RPMI8226 (cell line): Measurements from ENCODE around the gene PDE4B.
"Not testable (repeated sequence)": the region's sequence is repeated elsewhere in the genome, so short reads cannot be mapped to it uniquely, and the experiment has no call there.

Experiments
- DNase-seq: peaks from one replicate; pipeline ENCODE4 v3.0.0-alpha.2; 2015

Gene PDE4B

DNA sequence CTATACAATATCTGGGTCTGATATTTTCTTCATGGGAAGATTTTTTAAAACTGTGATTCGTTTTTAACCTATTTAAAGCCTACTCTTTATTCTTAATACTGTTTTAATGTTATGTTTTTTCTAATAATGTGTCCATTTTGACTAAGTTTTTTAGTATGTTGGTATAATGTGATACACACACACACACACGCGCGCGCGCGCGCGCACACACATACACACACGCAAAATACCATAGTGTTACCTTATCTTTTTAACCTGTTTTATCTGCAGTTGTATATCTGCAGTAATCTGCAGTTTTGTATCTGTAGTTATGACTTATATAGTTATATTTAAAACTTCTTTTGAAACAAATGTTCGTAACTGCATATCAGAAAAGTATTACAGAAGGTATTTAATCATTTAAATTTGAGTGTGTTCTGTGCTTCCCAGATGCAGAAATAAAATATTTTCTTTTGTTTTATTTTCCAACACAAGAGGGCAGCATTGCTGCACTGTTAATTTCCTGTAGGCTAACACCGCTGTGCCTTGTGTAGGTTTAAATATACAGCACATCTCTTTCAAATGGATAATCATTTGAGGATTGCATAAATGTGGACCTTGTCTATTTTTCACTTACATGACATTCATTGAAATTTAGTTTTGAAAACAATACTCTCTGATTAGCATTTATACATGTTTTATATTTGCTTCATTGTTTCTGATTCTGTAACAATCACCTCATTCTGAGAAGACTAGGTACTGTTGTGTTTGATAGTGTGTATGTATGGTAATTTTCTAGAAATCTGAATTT, 166.1 kb downstream of the PDE4B start:
- peak; percentile 71 for DNase-seq

DNA sequence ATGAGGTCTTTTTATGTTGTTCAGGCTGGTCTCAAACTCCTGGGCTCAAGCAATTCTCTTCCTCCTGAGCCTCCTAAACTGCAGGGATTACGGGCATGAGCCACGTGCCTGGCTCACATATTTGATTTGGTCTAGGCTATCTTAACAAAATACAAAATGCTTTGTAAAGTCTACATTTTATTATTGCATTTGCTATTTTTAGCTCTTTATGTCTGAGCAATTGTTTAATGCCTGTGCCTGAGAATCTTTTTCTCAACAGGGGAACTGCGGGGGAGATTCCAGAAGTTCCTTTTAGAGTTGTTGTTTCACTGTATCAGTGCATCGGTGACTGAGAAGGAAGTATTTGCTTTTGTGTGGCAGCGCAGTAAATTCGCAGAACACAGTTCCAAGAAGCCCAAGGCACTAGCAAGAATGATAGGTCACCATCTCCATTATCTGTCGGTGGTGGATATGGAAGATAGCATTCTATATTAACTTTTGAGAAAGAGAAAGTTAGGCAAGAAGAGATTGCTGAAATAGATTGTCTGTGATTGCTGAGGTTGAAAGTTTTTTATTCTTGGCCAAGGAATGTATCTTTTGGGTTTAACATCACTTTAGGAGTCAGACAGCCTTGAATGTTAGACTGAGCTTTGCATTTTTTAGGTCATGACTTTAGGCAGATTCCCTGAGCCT, 167.3 kb downstream of the PDE4B start:
- no peak for DNase-seq

DNA sequence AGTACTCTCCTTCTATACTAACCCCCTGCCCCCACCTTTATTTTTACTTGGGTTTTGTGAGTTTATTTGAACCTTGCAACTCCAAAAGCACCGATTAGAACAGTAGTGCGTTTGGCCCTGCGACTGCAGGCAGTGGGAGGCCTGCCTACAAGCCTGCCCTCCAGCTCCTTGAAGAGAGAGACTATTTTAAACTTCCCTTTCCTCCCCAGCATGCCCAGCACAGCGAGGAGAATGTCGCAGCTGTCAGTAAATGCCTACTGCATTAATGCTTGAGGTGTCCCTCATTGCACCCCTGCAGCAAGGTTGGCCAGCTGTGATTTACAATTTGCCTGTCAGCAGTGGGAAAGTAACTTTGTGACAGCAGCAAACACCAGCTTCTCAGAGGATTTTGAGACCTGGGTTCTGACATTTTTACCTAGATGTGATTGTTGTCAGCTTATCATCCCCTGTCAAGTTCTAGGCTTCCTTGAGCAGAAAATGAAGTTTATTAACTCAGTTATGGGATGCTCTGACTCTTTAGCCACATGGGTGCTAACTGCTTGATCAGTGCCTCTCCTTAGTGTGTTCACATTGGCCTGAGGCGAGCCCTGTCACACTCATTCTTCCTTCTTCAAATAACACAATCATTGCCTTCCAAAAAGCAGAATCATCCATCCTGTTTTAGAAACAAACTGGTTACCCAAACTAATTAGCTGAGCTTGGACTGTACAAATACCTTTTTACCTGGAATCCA, 170.6 kb downstream of the PDE4B start:
- DNase-seq: peak; percentile 15

- no peak for DNase-seq
These were observed 171.4 kb downstream of the PDE4B start for GRCh38 chr1:65964123-65964522.

- no peak for DNase-seq
These were observed 172.7 kb downstream of the PDE4B start for GRCh38 chr1:65965112-65965996.

DNA sequence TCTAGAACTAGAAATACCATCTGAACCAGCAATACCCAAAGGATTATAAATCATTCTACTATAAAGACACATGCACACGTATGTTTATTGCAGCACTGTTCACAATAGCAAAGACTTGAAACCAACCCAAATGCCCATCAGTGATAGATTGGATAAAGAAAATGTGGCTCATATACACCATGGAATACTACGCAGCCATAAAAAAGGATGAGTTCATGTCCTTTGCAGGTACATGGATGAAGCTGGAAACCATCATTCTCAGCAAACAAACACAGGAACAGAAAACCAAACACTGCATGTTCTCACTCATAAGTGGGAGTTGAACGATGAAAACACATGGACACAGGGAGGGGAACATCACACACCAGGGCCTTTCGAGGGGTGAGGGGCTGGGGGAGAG, 174.8 kb downstream of the PDE4B start:
- not testable (repeated sequence) for DNase-seq

- no peak for DNase-seq
These were observed 178.9 kb downstream of the PDE4B start for GRCh38 chr1:65971547-65971946.

DNA sequence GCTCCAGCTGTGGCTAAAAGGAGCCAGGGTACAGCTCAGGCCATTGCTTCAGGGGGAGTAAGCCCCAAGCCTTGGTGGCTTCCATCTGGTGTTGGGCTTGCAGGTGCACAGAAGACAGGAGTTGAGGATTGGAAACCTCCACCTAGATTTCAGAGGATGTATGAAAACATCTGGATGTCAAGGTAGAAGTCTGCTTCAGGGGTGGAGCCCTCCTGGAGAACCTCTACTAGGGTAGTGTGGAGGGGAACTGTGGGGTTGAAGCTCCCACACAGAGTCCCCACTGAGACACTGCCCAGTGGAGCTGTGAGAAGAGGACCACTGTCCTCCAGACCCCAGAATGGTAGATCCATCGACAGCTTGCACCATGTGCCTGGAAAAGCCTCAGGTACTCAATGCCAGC, 183.0 kb downstream of the PDE4B start:
- DNase-seq: no peak

GRCh38 chr1:65979136-65980044, 186.7 kb downstream of the PDE4B start:
- DNase-seq: no peak

DNA sequence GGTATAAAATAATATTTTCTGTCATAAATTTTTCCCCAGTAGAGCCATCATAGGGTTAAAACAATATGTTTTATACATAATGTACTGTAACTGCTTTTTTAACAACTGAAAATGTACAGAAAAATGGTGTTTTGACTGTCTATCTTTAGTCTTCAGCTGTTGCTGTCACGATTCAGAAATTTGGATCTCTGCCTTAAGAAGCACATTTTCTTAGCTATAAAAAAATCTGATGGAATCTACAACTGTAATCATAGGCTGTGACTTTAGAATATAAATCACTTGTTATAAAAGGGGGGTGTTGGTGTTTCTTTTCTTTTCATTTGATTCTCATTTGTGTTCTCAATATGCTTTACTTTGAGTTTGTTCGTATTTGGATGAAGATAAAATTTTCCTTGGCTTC, 187.5 kb downstream of the PDE4B start:
- no peak for DNase-seq

- no peak for DNase-seq
These were observed 190.8 kb downstream of the PDE4B start for GRCh38 chr1:65983500-65983899.

GRCh38 chr1:65985393-65986066, 192.8 kb downstream of the PDE4B start:
- no peak for DNase-seq

DNA sequence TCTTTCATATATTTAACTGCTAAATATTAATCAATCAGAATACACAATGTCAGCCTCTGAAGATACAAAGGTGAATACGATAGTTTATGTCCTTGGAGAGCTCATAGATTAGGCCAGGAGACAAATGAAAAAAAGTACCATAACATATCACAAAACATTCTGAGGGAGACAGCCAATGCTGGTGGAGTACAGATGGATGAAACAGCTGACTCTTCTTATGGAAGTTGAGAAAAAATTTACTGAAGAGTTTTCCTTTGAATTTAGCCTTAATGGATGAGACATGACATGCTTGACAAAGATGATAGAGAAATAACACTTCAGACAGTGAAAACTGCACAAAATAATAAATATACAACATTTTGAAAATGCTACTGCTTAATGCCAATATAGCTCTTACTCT, 193.5 kb downstream of the PDE4B start:
- no peak for DNase-seq

DNA sequence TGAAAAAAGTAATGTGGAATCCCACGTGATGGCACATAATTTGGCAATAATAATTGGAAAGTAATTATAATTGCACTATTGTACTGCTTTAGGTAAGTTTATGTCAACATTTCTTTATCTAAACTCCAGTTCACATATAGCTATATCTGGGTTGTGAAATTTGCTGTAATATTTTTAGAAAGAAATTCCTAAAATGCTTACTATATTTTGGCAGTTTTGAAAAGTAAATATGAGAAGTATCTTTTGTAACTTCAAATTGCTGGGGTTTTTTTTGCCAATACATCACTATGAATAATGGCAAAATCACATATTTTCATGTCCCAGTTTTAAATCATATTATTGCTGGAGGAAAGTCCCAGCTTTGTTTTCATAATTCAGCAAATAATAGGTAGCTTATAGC, 197.5 kb downstream of the PDE4B start:
- no peak for DNase-seq

DNA sequence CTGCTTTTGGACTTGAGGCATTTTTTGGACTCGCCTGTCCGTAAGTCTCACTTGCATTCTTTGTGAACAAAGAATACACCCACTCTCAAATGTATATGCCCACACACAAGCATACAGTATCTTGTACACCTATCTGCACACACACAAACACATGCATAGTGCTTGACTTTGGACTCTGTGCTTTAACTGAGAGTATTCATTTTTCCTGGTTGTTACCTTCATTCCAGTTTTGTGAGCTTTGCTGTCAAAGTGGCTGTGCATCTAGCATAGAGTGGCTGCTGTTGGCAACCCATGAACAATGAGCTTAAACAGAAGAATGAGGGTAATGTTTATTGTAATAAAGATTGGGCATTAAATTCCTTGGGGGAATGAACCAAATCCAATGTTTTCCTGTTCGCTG, 199.0 kb downstream of the PDE4B start:
- DNase-seq: no peak

- DNase-seq: no peak
These were observed 199.6 kb downstream of the PDE4B start for GRCh38 chr1:65992165-65992821.

DNA sequence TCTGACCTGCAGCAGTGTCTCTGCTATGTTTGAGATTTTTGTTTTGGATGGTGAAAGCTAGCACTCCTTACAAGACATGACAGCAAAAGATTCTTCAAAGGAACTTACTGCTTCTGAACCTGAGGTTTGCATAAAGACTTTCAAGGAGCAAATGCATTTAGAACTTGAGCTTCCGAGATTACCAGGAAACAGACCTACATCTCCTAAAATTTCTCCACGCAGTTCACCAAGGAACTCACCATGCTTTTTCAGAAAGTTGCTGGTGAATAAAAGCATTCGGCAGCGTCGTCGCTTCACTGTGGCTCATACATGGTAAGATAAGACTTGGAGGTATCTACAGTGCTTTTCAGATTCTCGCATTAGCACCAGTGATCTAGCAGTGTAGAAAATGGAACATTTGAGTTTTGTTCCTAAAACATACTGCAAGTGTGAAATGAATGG, 200.2 kb downstream of the PDE4B start:
- no peak for DNase-seq

DNA sequence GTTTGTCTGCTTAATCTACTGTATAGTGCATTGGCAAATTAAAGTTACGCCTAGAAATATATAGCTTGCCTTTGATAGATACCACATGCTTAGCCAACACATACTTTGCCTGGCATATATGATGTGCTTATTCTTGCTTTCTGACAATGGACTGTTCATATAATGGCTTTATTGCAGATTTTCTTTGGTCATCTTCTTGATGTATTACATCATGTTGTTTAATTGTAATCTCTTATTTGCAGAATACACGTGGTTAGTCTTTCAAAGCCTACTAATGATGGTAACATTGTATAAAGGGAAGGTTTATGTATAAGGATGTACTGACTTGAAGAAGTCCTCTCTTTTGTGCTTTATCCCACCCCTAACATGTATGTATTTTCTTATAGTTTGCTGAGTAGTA, 201.5 kb downstream of the PDE4B start:
- no peak for DNase-seq

- no peak for DNase-seq
These were observed 202.6 kb downstream of the PDE4B start for GRCh38 chr1:65995336-65995735.

DNA sequence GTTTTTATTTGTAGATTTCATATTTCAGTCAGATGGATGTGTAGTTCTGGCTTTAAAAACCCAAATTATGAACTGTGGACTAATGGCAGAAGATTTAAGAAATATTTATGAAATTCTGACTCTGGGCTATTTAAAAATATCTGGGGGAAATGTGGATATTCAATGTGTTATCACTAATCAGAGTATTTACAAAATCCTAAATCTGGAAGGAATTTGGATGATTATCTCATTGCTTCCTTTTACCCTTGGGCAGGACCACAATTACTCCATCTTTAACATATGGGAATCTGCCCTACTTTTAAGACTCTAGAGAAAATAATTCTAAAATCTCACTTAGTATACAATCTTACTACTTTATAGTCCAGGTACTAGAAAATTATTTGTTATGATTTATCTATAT, 203.2 kb downstream of the PDE4B start:
- DNase-seq: no peak

DNA sequence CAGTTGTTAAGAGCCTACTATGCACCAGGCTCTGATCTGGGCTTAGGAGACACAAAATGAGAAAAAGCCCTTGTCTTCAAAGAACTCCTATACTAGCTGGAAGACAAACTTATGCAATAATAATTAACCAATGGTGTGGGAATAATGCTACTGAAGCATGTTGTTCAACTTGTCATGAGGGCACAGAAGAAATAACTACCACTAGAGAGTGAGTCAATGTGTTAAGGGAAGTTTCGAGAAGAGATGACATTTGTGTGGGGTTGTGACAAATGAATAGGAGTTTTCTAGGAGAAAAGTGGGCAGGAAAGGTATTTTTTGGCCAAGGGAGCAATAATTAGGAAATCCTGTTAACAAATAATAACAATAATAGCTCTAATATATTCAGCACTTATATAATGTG, 205.0 kb downstream of the PDE4B start:
- no peak for DNase-seq
